C4-2B (cell line): ENCODE results near the gene PBX1.

Experiments
- CTCF ChIP-seq: fragments of 450-650 bp; conservative IDR thresholded peaks from 2 replicates; pipeline ENCODE4 v1.5.1; 2017; ENCODE audit warnings: mild to moderate bottlenecking
- ZFX ChIP-seq: fragments of 450-650 bp; IDR thresholded peaks from 2 replicates; pipeline ENCODE4 v1.6.1; 2017

DNA sequence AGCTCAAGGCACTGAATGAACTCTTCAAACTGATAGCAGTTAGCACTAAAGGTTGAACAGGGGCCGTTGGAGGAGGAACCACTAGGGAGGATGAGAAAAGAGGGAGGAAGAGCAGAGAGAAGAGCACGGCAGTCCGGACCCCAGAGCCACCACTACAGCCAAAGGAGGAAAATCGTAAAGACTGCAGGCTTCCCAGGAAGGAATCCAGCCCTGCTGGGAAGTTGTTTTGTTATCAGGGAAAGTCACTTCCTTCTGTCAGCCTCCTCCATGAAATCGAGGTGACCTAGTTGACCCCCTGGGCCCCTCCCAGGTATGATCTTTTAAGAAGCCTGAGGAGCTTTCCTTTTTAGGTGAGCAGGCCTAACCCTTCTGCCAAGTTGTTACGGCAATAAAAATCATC is 88.2 kb downstream of the PBX1 start:
- TF ChIP-seq ZFX (no peak), CTCF (no peak)
